HG03460 (cell line): Measurements from ENCODE around the gene NOS1AP.

Source experiments
- ATAC-seq: cut with Tn5 transposase; IDR thresholded peaks from one replicate; pipeline ENCODE4 v1.9.1; 2021; ENCODE audit not compliant: unreplicated experiment

Gene NOS1AP

DNA sequence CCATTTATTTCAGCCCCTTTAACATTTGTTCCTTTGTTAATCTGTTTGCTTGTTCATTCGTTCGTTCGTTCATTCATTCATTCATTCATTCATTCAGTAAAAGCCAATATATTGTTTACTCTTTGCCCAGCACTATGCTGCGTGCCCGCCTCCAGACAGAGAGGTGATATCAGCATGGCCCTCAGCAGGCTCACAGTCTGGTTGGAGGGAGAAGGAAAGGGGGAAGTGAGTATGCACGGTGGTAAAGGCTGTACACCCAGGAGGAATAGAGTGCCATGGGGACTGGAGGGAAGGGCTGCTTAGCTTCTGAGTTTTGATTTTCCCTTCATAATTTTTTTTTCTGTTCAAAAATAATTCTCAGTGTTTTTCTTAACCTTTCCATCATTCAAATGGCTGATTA is 144.7 kb downstream of the NOS1AP start:
- ATAC-seq, result no peak

DNA sequence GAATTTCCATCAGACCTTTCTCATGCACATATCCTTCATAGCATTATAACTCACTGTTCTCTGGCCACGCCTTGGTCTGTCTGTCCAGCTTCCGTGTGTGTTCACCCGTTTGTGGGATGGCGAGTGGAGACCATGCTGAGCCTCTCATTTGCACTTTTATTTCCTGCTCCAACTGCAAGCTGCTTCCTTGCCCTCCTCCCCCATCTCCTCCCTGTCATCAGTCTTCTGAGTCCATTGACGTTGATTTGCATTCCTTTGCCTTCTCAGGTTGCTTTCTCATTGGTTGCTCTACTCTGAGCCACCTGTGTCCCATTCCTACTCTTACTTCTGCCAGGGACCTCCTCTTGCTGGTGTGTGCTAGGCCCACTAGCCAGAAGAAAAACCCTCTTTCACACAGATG is 146.4 kb downstream of the NOS1AP start:
- ATAC-seq, result no peak

DNA sequence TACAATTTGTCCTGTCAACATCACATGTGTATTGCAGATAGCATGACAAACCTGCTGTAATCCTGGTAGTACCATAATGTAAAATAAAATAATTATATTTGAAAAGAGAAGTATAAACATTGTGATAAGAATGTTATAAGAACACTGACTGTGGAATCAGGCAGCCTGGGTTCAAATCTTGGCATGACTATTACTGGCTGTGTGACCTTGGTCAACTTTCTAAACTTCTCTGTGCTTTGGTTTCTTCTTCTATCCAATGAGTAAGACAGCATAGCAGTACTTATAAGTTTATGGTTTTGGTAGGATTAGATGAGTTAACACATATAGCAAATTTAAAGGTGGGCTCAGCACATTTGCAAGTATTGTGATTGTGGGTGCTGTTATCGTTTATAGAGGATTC is 147.1 kb downstream of the NOS1AP start:
- no peak for ATAC-seq

DNA sequence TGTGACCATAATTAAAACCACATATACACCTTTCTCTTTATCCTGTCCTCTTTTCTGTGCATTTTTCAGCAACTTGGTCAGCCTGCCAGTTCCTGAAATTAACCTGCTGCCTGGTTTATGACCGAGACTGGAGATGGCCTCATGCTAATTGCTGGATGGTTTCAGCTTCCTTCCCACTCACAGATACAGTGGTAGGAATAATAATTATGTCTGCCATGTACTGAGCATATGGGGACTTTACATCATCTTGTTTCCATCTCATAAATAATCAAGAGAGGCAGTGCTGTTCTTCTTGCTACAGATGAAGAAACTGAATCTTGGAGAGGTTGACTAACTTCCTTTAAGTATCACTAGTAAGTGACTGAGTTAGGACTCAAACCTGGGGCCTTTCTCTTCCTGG is 148.2 kb downstream of the NOS1AP start:
- ATAC-seq, result no peak

DNA sequence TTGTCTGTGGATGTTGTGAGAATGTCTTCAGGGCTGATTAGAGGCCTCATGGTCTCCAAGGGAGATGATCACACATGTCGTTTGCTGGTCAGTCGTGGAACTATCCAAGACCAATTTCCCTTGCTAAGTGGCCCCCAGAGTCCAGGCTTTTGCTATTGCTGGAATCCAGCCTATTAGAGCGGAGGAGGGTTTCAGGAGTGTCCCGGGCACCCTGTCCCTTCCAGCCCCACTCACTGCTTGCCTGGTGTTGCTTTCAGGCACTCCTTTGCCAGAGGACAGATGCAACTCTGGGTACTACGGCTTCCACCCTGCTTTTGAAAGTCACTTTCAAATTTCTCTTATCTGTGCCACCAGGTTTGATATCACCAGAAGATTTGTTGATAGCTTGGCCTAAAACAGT is 149.1 kb downstream of the NOS1AP start:
- ATAC-seq, result no peak

DNA sequence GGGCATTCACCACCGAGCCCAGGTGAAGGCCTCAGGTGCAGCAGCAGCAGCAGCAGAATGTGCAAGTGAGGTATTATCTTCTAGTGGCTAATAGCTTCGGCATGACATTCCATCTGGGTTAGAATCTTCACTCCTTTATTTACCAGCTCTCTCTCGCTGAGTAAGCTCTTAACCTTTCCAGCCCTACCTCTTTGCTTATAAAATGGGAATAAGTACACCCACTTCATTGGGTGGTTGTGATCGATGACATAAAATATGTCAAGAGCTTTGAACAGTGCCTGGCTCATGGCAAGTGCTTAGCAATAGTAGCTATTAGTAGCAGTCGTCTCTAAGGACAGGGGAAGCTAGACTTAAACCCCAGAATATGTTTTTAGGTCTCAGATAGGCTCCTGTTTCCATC is 149.5 kb downstream of the NOS1AP start:
- no peak for ATAC-seq

DNA sequence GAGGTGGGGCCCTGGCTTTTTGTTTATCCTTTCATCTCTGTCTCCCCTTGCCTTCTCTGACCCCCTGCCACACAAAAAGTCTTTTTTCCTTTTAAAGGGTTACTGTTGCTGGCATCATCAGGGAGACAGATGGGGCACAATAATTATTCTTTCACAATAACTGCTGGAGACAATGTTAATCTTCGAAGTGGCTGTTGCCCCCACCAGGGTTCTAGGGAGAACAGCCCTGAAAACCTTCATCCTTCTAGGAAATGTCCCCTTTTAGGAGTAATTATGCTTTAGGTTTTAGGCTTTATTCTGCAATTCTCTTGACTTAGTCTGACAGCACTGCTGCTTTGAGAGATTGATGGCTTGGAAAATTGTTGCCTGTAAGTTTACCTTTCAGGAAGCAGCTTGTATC is 150.0 kb downstream of the NOS1AP start:
- no peak for ATAC-seq

DNA sequence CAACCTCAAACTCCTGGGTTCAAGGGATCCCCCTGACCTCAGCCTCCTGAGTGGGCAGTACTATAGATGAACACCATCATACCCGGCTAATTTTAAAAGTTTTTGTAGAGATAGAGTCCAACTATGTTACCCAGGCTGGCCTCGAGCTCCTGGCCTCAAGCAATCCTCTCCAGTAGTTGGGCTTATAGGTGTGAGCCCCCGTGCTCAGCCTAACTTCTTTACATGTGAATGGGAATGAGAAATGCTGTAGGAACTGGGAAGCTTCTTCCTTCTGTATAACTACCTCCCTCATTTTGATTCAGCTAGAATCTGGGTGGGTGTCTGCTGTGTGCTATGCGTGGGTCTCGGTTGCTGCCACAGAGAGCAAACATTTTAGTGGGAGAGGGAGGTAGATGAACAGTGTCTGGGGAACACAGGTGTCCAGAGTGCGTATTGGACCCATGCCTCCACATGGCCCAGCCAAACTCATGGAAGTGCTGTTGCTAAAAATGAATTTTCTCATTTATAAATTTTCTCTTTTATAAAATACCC is 150.6 kb downstream of the NOS1AP start:
- ATAC-seq, result no peak

DNA sequence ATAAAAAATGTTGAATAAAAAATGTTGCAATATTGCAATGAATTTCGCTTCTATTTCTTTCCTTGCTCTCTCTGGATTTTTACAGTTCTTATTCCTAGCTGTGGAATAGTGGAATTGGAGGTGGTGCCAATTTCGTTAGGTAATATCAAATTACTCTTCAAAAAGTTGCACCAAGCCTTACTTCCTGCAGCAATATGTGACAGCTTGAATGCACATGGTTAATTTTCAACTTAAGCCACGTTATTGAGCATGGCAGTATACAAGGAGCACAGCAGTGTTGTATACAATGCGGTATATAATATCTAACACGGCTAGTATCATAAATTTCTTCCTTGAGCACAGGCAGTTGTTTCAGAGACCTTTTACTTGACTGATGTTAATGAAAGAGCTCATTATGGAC is 152.5 kb downstream of the NOS1AP start:
- no peak for ATAC-seq

DNA sequence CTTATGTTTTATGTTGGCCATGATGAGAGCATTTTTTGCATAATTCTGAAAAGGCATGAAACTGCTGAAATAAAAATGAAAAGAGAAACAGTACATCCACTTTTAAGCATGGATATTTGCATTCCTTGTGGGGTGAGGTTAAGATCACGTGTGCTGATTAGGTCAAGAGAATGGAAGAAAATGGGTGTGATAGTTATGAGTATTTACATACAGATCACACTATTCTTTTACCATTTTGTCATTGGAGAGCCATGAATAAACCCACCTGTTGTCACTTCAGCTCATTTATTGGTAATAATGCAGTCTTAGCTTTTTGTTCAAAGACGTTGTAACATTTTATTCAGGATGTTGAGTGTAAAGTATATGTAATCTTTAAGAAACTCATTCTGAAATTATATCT is 153.2 kb downstream of the NOS1AP start:
- no peak for ATAC-seq

DNA sequence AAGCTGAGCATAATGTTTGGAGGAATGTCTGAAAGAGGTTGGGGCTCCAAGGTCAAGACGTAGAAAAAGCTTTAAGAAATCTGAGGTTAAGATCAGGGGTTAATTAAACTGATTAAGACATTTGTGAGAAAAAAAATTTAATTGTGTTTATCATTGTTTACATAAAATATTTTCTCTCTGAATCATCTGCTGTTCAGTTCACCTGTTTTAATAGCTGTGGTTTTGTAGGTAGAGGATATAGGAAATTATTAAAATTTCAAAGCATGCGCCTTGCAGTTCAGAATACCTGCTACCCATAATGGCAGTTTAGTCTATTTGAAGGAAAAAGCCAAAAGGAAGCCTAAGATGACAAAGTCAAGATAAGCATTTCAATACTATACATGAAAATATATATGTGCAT is 154.0 kb downstream of the NOS1AP start:
- ATAC-seq, result no peak

DNA sequence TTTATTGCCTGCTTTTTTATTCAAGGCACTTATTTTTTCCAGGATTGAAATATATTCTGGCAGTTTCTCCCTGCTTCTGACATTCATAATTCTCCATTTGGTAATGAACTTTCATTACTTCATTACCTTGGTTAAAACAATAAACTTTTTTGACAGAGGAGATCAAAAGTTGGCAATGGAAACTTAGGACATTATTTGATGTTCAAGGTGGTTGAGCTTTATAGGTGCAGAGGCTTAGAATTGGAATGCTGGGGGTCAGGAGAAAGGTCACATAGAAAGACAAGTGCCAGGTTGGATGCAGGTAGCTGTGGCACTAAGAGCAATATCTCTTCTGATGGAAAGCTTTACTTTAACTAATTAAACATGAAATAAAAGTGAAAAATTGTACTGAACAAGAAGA is 154.8 kb downstream of the NOS1AP start:
- ATAC-seq, result no peak

DNA sequence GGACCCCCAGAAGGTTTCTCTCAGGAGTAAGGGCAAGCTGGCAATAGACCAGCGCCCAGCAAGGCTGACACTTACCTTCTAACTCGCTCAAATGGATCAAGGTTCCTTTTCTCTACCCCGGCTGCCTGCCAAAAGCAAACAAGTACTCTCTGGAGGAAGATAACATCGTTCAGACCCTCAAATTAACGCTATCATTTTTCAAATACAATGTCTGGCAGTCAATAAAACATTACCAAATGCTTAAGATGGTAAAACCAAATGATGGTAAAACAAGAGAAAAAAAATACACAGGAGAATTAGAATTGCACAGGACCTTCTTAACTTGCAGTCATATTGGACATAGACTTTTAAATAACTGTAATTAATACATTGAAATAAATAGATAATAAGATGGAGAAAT is 159.1 kb downstream of the NOS1AP start:
- no peak for ATAC-seq

DNA sequence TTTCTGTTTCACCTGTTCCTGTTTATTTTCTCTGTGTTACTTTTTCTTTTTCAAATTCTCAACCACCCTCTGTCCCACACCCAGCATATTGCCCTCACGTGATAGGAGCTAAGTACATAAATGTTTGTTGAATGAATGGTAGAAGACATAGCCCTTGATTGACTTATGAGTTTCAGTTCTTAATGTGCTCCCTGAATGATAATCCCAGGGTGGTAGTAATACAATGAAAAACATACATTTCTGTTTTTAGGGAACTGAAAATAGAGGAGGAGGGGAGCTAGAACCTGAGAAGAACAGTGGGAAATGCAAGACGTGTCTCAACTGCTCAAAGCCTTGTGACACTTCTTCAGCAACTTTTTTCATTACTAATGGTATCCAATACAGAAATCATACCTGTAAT is 160.1 kb downstream of the NOS1AP start:
- ATAC-seq, result no peak

DNA sequence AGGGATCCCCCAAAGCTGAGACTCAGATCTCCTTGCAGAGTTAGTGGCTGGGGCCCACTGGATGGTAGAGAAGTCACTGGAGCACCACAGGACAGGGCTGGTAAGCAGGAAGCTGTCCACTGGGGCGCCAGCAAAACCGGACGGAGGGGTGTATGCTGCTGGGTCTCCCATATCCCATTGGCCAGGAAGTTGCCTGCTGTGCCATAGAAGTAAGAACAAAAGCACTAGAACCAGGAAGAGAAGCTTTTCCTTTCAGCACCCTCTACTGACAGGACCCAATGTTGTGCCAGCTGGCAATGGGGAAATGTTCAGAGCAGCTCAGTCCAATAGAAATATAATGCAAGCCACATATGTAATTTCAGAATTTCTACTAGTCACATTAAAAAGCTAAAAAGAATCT is 160.6 kb downstream of the NOS1AP start:
- no peak for ATAC-seq

DNA sequence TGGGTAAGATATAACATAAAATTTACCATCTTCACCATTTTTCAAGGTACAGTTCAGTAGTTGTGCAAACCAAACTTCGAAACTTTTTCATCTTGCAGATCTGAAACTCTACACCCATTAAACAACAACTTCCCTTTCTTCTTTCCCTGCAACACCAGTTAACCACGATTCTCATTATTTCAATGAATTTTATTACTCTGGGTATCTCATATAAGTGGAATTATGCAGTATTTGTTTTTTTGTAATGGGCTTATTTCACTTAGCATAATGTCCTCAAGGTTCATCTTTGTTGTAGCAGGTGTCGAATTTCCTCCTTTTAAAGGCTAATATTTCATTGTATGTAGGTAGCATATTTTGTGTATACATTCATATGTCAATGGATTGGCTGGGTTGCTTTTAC is 161.0 kb downstream of the NOS1AP start:
- ATAC-seq, result no peak

DNA sequence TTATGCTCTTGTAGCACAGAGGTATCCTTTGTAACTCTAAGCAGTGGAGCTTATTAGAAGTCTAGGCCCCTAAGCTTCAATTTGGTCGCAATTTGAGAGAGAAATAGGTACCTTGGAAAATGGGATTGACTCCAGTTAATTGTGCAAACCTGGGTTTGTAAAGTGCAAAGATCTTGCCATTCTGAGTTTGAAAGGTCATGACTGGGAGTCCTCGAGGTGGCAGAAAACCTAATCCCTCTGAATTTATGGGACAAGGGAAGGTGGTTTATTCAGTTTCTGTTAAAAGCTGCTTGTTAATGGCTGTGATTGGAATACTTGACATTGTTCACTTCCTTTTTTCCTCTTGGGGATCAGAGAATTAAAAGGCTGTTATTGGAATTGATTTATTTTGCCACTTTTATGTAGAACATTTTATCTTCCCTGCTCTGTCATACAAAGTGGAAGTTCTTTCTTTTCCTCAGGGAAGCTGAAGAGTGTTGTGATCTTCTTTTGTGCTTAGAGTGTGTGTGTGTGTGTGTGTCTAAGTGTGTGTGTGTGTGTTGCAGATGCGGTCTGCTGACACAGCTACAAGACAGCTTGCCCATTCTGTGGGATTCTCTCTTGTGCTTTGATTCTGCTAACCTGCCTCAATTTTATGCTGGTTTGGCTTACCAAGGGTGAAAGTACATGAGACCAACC is 162.7 kb downstream of the NOS1AP start:
- no peak for ATAC-seq

DNA sequence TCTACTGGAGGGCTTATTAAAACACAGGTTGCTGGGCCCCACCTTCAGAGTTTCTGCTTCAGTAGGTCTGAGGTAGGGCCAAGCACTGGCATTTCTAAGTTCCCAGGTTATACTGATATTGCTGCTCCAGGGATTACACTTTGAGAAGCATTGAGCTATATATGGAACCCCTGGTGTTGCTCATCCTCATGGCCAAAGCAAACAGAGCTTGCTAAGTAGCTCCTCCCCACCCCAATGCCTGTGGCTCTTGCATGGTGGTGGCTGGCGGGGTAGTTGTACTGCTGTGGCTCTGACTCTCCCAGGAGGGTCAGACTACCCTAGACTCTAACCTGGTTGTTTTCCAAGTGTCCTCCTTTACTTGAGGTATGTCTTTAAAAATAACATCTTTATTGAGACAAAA is 163.6 kb downstream of the NOS1AP start:
- ATAC-seq, result no peak

DNA sequence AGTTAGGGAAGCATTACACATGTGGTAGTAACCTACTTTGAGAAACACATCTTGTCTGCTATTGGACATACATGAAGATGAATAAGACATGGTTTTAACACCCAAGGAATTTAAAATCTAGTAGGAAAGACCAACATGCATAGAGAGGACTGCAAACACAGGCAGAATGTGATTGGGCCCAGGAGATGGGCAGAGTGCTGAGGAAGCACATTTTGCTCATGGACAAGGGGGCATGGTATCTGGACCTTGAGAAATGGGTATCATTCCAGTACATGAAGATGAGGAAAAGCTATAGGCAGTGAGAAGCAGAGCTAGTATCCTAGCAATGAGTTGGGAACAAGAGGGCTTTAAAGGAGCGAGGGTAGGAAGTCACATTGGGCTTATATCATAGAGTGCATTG is 164.4 kb downstream of the NOS1AP start:
- ATAC-seq, result no peak

DNA sequence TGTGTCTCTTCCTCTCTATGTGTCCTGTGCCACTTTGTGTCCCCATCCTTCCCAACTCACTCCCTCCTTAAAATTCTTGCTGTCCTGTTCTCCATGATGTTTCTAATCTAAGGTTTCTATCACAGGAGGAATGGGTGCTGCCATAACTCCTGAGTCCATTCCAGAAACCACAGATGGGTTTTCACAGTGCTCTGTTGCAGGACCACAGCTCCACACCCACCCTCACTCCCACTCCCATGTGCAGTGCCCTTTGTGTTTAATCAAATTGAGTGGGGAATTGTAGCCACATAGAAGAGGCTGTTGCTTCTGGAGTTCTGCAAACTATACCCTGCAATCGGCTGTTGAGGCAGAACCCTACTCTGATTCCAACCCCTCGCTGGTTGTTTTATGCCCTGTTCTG is 165.1 kb downstream of the NOS1AP start:
- ATAC-seq, result no peak

DNA sequence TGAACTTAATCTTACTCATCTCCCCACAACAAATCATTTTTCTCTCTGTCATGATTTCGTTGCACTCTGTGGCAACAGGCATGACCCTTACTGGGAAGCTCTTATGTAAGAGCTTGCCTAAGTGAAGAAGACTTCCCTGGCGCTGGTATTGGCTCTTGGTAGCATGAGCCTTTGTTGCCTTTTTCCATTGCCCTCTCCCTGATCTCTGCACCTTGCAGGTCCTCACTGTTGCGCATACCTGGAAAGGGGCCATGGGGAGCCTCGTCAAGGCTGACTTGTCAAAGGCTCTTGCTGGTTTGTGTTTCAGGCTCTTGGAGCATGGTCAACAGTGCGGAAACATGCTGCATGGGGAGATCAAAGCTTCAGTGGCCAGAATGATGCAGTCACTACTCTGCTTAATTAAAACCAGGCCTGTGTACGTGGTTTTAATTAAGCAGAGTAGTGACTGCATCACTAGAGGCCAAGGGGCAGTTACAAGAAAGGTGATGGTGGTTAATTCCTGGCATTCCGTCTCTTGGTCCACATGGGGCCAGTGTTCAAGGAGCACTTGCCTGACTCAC is 165.8 kb downstream of the NOS1AP start:
- ATAC-seq, result no peak

DNA sequence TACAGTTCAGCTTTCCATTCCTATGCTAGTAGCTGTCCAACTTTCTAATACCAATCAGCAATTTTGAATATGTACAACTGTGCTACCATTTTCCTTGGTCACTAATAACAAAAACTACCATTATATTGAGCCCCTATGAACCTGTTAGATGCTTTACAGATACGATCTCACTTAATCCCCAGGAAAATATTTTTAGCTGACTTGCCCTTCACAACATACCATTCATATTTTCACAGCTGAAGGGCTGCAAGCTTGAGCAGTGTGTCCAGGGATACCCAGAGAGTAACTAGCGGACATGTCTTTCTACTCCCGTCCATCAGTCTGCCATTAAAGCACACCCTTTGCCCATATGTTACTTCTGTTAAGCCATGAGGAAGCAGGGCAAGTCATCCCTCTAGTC is 166.7 kb downstream of the NOS1AP start:
- no peak for ATAC-seq

DNA sequence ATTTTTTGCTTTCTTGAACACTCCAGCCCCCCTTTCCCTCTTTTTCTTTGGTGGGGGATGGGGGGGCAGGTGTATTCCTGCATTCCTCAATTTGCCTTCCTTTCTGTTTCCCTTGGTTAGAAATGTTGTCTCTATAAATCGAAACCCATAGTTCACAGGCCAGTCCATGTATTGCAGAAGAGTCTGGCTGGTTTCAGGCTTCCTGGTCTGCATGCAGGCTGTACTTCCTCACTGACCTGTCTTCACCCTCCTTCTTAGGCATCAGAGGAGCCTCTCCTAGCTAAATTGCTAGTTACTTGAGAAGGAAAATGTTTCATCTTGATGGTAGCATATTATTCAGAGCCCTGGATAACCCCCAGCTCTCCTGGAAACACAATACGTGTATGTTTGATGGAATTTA is 167.1 kb downstream of the NOS1AP start:
- ATAC-seq, result no peak
